GM18519 (cell line): ENCODE results near the gene PHACTR3.

Experiments used
- ATAC-seq: cut with Tn5 transposase; IDR thresholded peaks from one replicate; pipeline ENCODE4 v1.9.1; 2021; ENCODE audit warnings: mild to moderate bottlenecking, moderate library complexity; ENCODE audit not compliant: unreplicated experiment, low FRiP score

The PHACTR3 gene

DNA sequence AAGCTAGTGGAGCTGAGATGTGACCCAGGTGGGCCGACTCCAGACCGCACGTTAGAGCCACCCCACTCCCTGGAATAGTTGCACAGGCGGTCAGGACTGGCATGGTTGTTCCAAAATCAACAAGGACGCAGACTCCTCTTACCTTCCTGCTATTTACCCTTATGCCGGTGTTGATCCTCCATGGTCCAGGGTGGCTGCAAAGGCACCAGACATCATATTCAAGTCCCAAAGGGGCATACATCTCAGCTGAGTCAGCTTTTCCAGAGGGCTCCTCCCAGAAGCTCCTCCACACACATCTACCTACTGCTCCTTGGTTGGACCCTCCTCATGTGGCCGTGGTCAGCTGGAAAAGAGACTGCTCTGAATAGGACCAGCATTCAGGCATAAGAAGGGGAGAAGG is 216.9 kb downstream of the PHACTR3 start:
- no peak for ATAC-seq

GRCh38 chr20:59821788-59822187 is 217.4 kb downstream of the PHACTR3 start:
- no peak for ATAC-seq

DNA sequence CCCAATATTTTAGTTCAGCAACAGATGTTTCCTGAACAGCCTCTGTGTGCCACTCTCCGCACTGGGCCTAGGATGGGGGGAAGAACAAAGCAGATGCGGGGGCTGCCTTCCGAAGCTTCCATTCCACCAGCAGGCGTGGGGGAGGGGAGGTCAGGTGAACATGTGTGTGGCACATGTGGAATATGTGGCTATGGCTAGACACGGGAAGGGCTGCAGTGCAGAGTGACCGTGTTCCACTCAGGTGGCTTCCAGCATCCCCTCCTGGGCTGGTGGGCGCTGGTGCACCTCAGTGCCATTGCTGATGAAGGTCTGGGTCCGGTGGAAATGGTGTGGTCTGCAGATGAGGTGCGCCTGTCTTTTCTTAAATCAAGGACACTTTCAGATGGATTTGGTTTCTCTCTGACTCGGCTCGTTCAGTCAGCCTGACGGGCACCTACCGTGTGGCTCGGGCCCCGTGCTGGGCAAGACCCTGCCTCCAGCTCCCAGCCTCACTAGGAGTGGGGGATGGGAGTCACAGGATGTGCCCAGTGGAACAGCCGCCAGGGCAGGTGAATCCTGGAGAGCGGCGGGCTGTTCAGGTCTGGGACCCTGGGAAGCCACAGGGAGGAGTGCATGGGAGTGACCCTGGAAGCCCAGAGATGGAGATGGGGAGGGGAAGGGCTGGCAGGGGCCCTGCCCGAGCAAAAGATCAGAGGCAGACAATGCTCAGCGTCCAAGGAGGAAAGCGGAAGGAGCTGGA is 218.1 kb downstream of the PHACTR3 start:
- no peak for ATAC-seq

DNA sequence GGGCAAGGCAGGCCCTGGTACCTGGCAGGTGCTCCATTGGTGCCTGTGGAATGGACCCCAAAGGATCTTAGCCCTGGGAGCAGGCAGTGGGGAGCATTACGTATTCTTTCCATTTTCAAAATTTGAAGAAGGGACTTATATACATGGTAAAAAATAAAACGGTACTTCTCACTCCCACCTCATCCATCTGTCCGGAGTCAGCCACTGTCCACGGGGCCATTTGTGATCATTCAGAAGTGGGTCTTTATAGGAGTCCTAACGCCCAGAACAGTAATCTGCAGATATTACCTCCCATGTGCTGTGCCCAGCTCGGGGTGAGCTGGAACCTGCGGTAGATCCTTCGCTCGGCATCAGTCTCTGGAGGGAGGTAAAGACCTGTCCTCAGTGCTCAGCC is 218.7 kb downstream of the PHACTR3 start:
- no peak for ATAC-seq

DNA sequence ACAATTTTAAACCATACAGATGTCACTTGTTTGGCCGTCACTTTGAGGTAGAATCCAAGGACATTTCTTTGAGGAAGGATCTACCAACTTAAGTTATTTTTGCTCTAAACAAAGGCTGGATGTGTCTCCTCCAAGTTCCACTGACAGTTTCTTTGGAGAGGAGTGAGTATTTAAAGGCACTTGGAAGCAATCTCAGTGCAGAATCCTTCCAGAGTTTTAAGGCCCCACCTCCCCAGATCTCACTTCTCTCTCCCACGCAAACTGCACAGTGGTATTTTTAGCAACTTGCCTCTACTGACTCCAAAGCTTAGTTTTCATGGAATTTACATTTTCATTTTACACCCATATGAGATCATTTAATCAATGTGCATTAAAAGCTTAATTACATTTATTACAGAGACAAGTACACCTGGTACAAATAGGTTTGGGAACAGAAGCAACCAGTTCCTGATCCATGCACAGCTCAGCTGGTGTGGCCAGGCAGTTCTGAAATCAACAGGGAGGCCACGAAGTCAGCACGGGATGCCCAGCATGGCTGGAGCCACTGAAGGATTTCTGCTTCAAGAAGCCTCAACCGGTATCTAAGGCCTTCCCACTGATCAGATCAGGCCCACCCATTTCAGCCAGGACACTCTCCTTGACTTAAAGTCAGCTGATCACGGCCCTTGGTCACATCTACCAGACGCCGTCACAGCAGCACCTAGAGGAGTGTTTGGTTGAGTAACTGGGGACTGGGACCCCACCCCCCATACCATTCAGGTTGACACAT is 219.3 kb downstream of the PHACTR3 start:
- ATAC-seq = no peak

GRCh38 chr20:59824711-59825562 is 220.6 kb downstream of the PHACTR3 start:
- no peak for ATAC-seq

- ATAC-seq = no peak
These were observed 221.2 kb downstream of the PHACTR3 start for GRCh38 chr20:59825563-59825920.

DNA sequence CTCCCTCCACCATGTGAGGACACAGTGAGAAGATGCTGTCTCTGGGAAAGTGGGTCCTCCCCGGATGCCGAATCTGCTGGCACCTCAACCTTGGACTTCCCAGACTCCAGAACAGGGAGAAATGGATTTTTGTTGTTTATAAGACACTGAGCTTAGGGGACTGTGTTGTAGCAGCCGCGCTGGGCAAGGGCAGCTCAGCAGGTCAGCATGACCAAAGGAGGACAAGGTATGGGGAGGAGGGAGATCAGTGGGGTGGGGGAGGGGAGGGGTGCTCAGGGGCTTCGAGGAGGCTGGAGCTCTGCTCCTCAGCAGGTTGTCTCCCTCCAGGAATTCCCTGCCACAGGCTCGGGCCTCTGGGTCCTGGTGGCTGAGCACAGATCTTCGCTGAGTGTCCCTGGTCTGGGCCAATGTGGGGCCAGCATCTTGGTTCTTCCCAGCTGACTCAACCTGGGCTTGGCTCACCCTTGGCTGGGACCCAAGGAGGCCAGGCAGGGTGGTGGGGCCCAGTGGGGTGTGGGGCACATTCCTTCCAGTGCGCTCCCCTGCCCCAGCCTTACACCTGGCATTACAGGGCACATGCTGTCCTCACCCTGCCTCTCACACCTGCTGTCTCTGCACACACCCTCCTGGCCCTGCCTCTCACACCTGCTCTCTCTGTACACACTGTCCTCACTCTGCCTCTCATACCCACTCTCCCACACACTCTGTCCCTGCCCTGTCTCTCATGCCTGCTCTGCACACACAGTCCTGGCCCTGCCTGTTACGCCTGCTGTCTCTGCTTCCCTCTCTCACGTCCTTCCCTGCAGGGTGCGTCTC is 221.8 kb downstream of the PHACTR3 start:
- ATAC-seq = no peak

DNA sequence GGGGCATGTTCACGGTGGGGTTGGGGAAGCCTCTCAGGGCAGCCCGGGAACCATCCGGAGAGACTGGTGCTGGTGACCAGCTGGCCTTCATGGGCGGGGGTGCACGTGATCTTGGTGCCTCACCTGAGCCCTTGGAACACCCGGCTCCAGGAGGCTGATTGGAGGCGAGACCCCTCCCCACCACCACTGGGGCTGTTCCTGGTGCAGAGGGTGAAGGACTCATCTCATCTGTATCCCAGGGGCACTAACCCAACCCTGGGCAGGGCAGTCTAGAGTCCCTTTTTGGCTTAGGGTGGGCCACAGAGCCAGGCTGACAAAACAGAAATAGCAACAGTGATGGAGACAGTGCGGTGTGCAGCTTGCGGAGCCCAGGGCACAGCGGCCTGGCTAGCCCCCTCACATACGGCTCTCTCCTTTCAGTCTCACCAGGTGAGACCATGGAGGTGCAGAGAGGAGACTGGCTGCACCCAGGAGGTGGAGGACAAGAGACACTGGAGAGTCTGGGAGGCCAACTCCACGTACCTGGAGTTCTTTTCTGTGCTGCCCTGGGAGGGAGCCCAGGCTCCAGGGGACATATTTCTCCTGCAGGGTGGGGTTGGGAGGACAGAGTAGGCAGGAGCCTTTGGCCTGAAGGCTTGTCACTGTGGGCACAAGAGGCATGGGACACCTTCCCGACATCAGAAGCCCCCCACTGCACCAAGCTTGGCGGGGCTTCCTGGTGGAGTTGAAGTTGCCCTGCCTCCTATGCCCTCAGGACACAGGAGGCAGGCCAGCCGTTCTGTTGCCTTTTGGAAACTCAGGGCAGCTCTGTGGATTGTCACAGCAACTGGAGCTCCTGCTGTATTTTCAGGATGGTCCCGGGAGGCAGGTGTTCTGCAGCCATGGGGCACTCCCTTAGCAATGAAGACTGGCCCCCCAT is 223.1 kb downstream of the PHACTR3 start:
- no peak for ATAC-seq

DNA sequence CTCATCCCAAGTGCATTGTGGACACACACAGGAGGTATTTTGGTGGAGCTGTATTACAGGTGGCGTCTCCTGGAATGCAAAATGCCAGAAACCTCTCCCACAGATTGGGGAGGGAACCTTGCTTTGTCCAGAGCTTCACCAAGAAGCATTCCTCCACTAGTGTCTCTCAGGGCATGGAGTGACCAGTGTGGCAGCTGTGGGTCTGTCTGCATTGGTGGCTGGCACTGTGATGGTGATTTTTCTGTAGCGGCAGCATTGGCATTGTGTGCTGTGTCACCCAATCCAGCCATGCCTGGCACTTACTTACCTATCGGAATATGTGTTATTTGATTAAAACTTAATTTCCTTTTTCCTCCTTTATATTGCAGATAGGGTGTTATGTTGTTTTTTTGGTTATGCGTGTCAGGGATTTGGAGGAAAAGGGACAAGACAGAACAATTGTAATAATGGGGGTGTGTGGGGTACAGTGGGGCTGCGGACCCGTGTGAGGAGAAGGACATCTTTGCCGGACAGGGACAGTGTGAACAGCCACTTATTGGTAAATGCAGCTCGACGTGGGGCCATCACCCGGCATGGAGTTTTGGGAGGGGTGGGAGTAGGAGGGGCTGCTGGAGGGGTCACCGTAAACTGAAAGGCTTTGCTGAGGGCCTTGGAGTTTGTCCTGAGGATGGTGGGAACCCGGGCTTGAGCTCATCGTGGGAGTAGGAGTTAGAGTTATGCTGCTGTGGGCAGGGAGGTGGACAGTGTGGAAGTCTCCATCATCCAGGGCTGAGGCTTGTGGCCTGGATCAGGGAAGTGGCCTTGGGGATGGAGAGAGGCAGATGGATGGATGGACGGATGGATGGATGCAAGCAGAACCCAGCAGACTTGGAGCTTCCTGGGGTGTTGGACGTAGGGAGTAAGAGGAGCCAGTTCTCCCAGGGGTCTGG is 224.0 kb downstream of the PHACTR3 start:
- ATAC-seq = no peak

DNA sequence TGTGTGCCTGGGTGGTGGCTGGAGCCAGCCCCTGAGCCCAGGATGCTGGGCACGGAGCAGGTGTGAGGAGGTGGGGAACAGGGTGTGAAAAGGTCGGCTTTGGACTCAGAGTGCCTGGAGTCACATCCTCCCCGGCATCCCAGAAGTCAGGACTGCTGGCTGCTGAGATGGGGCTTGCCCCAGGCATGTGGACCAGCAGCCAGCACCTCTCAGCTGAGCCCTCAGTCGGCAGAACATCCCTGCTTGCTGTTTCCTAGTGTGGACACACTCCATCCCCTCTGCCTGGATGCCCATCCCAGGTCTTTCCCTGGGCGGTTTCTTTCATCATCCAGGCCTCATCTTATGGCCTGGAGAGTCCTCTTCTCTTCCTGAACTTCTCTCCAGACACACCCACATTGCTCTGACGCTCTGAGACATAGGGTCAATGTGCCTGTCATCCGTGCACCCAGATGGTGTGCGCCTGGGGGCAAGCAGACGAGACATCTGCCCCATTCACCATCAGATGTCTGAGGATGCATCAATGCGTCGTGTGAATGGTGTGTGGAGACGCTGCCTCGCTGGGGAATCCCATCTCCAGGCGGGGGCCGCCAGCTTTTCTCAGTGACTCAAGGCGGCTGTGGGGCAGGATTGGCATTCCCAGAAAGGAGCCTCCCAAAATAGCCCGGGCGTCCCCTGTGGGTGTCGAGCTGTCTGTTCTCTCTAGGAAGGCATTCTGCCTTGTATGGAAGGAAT is 224.9 kb downstream of the PHACTR3 start:
- no peak for ATAC-seq

GRCh38 chr20:59829786-59830664 is 225.7 kb downstream of the PHACTR3 start:
- ATAC-seq = no peak

- no peak for ATAC-seq
These were observed 226.3 kb downstream of the PHACTR3 start for GRCh38 chr20:59830665-59831023.

DNA sequence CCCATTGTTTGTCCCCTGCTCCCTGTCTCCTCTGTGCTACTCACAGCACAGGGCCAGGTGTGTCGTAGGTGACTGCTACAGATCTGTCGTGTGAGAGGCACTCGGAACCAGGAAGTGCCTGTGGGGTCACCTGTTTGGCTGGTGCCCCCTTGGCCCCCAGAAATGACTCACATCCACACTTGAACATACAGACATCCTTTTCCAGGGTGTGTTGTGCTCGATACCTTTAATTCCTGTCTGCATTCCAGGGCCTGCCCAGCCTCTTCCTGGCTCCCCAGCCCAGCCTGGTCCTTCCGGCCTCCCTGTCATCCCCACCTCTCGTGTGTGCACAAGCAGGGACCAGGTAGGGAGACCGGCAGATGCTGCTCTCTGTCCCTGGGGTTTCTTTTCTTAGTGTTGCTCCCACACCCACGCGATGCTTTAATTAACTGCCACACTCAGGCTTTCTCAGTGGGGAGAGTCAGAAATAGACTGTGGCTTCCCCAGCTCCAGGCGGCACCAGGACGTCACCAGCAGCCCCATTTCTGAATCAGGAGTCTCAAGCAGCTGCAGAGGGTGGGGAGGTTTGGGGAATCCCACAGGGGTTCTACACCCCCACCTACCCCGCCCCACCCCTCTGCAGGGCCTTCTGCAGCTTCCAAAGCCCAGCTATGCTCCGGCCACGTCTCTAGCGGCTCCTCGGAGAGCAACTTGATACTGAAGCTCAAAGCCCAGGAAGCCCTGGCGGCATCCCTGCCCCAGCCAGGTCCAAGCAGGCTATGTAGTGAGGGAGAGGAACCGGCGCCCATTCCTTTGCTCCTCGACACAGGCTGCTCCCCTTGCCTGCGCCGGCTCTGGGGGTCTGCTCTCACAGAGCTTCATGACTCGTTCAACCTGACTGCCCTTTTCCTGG is 226.9 kb downstream of the PHACTR3 start:
- ATAC-seq = no peak

GRCh38 chr20:59831916-59832270 is 227.6 kb downstream of the PHACTR3 start:
- ATAC-seq = no peak
